CD8-positive, alpha-beta memory T cell (primary cell): ENCODE results near the gene GPR37L1. TPM values are rescaled to one million over a fixed set of nuclear protein-coding genes. Genes with fewer than 3 reads are reported as not detected.

Experiments used
- CTCF ChIA-PET: fragments of 350-600 bp; sonication (Branson Sonifier 250); formaldehyde crosslinking; loops from one replicate; lab custom pipeline; 2021; ENCODE audit warnings: antibody characterized with exemption; lab: Charles Lee
- POLR2A ChIA-PET: fragments of 350-600 bp; sonication (Branson Sonifier 250); formaldehyde crosslinking; loops from one replicate; lab custom pipeline; 2021; ENCODE audit warnings: antibody characterized with exemption; lab: Charles Lee
- DNase-seq, 5 donors: peaks; one replicate each; pipeline versions ENCODE4 v3.0.0 to v3.0.0-alpha.2; 2020 to 2022; ENCODE audit warnings: mixed read lengths in 1 of 5
- H3K27ac ChIP-seq: one replicate; pipeline ENCODE4 v1.7.0; 2013; ENCODE audit warnings: low read depth, mild to moderate bottlenecking, low read length, moderate library complexity
- H3K27me3 ChIP-seq: 2 replicates; pipeline ENCODE4 v1.7.0; 2013; ENCODE audit warnings: low read length, mild to moderate bottlenecking; ENCODE audit not compliant: insufficient read depth, poor library complexity, severe bottlenecking
- H3K36me3 ChIP-seq: 2 replicates; pipeline ENCODE4 v1.7.0; 2013; ENCODE audit warnings: mild to moderate bottlenecking, low read length, moderate library complexity; ENCODE audit not compliant: insufficient read depth
- H3K4me1 ChIP-seq: 2 replicates; pipeline ENCODE4 v1.7.0; 2013; ENCODE audit warnings: mild to moderate bottlenecking, low read length, moderate library complexity; ENCODE audit not compliant: insufficient read depth
- H3K4me3 ChIP-seq: 2 replicates; pipeline ENCODE4 v1.7.0; 2013; ENCODE audit warnings: mild to moderate bottlenecking, low read length
- H3K9me3 ChIP-seq: 2 replicates; pipeline ENCODE4 v1.7.0; 2013; ENCODE audit warnings: mild to moderate bottlenecking, low read length
- H3K27ac Mint-ChIP-seq, 8 donors: one replicate each; pipeline ENCODE4 v1.8.0; 2020 to 2021; ENCODE audit warnings: mixed read lengths in 8 of 8, mild to moderate bottlenecking in 6 of 8, inconsistent platforms in 3 of 8, moderate library complexity in 3 of 8
- H3K27me3 Mint-ChIP-seq, 2 donors: one replicate each; pipeline ENCODE4 v1.8.0; 2020 to 2021; ENCODE audit warnings: mixed read lengths in 2 of 2, mild to moderate bottlenecking in 1 of 2, moderate library complexity in 1 of 2
- H3K36me3 Mint-ChIP-seq, 3 donors: one replicate each; pipeline ENCODE4 v1.8.0; 2020 to 2021; ENCODE audit warnings: mixed read lengths in 3 of 3, inconsistent platforms in 1 of 3, mild to moderate bottlenecking in 1 of 3
- H3K4me1 Mint-ChIP-seq, 3 donors: one replicate each; pipeline ENCODE4 v1.8.0; 2020 to 2021; ENCODE audit warnings: mixed read lengths in 3 of 3, inconsistent platforms in 1 of 3, mild to moderate bottlenecking in 1 of 3
- H3K4me3 Mint-ChIP-seq, 7 donors: one replicate each; pipeline ENCODE4 v1.8.0; 2020 to 2021; ENCODE audit warnings: mixed read lengths in 7 of 7, mild to moderate bottlenecking in 6 of 7, moderate library complexity in 4 of 7, inconsistent platforms in 2 of 7
- H3K9me3 Mint-ChIP-seq, 5 donors: one replicate each; pipeline ENCODE4 v1.8.0; 2020 to 2022; ENCODE audit warnings: mixed read lengths in 5 of 5, mild to moderate bottlenecking in 3 of 5, moderate library complexity in 2 of 5, inconsistent platforms in 1 of 5
- polyA plus RNA-seq: library from polyadenylated mRNA; unstranded; fragments of 300-500 nt; fragmentation: Illumina TruSeq; gene quantifications from one replicate; pipeline ENCODE4 v1.2.3, GENCODE V29; 2021
- total RNA-seq, 2 experiments: library from RNA; stranded (reverse); gene quantifications; one replicate each; pipeline ENCODE4 v1.2.3, GENCODE V29; 2021

Gene GPR37L1
- total and polyA plus RNA-seq, 3 experiments from 2014 or later, result 0.08 TPM; not detected in 2

GRCh38 chr1:202148391-202148790 lies 25.7 kb downstream of the GPR37L1 start:
- H3K36me3 Mint-ChIP-seq, result peaks cover 4 to 70% (median 13%) of the 10 kb centered on the region in 3 donors
- peak overlapping the region in 5 of 8 donors; percentile 32 to 87 (median 80) for H3K27ac Mint-ChIP-seq
- Histone ChIP-seq H3K36me3 (peaks cover 48% of the 10 kb centered on the region), H3K27me3 (no peaks in the 10 kb centered on the region), H3K9me3 (no peaks in the 10 kb centered on the region), H3K4me3 (no peak overlapping the region), H3K27ac (no peak overlapping the region), H3K4me1 (peaks cover 8% of the 10 kb centered on the region)
- peaks cover 13 to 25% (median 16%) of the 10 kb centered on the region in 3 donors for H3K4me1 Mint-ChIP-seq
- no peaks in the 10 kb centered on the region for H3K9me3 Mint-ChIP-seq
- DNase-seq, result no peak
- H3K27me3 Mint-ChIP-seq, result peaks cover 0 to 1% of the 10 kb centered on the region in 2 donors
- H3K4me3 Mint-ChIP-seq, result peak overlapping the region in 1 of 7 donors; percentile 77
- POLR2A ChIA-PET, result interaction anchor here (1.2 kb wide), 1 partner anchor 14 kb away, joined by 3 read pairs; no protein-coding TSS in a partner anchor
- CTCF ChIA-PET, result interaction anchor here (5.6 kb wide), 1 partner anchor 13 kb away, joined by 33 read pairs; no protein-coding TSS in a partner anchor

DNA sequence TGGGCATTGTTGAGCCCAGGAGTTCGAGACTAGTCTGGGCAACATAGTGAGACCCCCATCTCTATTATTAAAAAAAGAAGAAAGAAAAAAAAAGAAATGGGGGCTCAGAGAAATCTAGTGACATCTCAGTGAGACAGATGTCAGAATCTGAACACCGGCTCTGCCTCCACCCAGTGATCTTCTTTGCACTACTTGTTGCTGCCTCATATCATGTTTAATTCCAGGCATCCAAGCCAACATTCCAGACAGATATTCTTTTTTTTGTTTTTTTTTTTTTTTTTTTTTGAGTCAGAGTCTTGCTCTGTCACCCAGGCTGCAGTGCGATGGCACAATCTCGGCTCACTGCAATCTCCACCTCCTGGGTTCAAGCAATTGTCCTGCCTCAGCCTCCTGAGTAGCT lies 26.8 kb downstream of the GPR37L1 start:
- peak overlapping the region in 3 of 8 donors; percentile 3 to 87 (median 9) for H3K27ac Mint-ChIP-seq
- peaks cover 0 to 1% of the 10 kb centered on the region in 2 donors for H3K27me3 Mint-ChIP-seq
- no peaks in the 10 kb centered on the region for H3K27me3 ChIP-seq
- H3K4me1 Mint-ChIP-seq, result peaks cover 14 to 27% (median 19%) of the 10 kb centered on the region in 3 donors
- ChIA-PET CTCF (interaction anchor here (1.2 kb wide), 1 partner anchor 40 kb away, joined by 5 read pairs; no protein-coding TSS in a partner anchor), POLR2A (no interaction called here)
- H3K9me3 ChIP-seq, result no peaks in the 10 kb centered on the region
- H3K9me3 Mint-ChIP-seq, result no peaks in the 10 kb centered on the region
- peaks cover 7% of the 10 kb centered on the region for H3K4me1 ChIP-seq
- no peak for DNase-seq
- H3K4me3 ChIP-seq, result no peak overlapping the region
- H3K36me3 Mint-ChIP-seq, result peaks cover 5 to 76% (median 17%) of the 10 kb centered on the region in 3 donors
- no peak overlapping the region for H3K27ac ChIP-seq
- no peak overlapping the region for H3K4me3 Mint-ChIP-seq
- H3K36me3 ChIP-seq, result peaks cover 60% of the 10 kb centered on the region

DNA sequence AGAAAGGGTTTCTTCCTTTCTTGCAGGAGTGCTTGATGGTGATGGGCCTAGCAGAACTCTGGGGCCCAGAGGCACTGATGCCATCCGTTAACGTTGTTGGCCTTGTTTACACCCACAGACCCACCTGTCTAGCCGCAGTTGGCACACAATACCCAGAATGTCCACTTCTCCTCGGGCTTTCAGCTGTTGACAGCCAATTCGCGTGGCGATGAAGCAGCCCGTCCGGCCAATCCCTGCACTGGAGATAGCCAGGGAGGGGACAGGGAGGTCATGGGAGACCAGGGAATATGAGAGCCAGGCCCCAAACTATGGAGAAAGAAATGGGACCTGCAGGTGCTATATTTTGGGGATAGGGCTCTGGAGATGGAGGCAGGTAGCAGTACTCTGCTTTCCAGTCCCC lies 27.5 kb downstream of the GPR37L1 start:
- ChIA-PET POLR2A (no interaction called here), CTCF (interaction anchor here (0.6 to 1.2 kb wide), 2 partner anchors 10 to 39 kb away, joined by 3 to 5 read pairs; partner anchors contain the start of gene PTPN7)
- Histone ChIP-seq H3K4me1 (peaks cover 8% of the 10 kb centered on the region), H3K36me3 (peaks cover 65% of the 10 kb centered on the region), H3K9me3 (no peaks in the 10 kb centered on the region), H3K27ac (no peak overlapping the region), H3K4me3 (no peak overlapping the region), H3K27me3 (no peaks in the 10 kb centered on the region)
- H3K36me3 Mint-ChIP-seq, result peaks cover 8 to 80% (median 23%) of the 10 kb centered on the region in 3 donors
- no peak for DNase-seq
- peaks cover 19 to 30% (median 22%) of the 10 kb centered on the region in 3 donors for H3K4me1 Mint-ChIP-seq
- no peaks in the 10 kb centered on the region for H3K9me3 Mint-ChIP-seq
- no peak overlapping the region for H3K4me3 Mint-ChIP-seq
- peak overlapping the region in 4 of 8 donors; percentile 48 to 85 (median 72) for H3K27ac Mint-ChIP-seq
- H3K27me3 Mint-ChIP-seq, result peaks cover 0 to 1% of the 10 kb centered on the region in 2 donors

- no peak overlapping the region for H3K4me3 ChIP-seq
- peaks cover 69% of the 10 kb centered on the region for H3K36me3 ChIP-seq
- DNase-seq, result no peak
- H3K4me1 Mint-ChIP-seq, result peaks cover 19 to 30% (median 22%) of the 10 kb centered on the region in 3 donors
- ChIA-PET POLR2A (no interaction called here), CTCF (interaction anchor here (0.6 to 2.1 kb wide), 4 partner anchors 9 to 38 kb away, joined by 3 to 8 read pairs (median 4); partner anchors contain the start of gene PTPN7)
- peaks cover 0 to 1% of the 10 kb centered on the region in 2 donors for H3K27me3 Mint-ChIP-seq
- peak overlapping the region in 6 of 8 donors; percentile 48 to 90 (median 64) for H3K27ac Mint-ChIP-seq
- no peaks in the 10 kb centered on the region for H3K9me3 ChIP-seq
- H3K27ac ChIP-seq, result no peak overlapping the region
- peaks cover 8% of the 10 kb centered on the region for H3K4me1 ChIP-seq
- H3K27me3 ChIP-seq, result no peaks in the 10 kb centered on the region
- H3K4me3 Mint-ChIP-seq, result peak overlapping the region in 2 of 7 donors; percentile 54 to 68
- peaks cover 8 to 81% (median 25%) of the 10 kb centered on the region in 3 donors for H3K36me3 Mint-ChIP-seq
- H3K9me3 Mint-ChIP-seq, result no peaks in the 10 kb centered on the region
Measured at GRCh38 chr1:202150602-202151001, 27.9 kb downstream of the GPR37L1 start.

DNA sequence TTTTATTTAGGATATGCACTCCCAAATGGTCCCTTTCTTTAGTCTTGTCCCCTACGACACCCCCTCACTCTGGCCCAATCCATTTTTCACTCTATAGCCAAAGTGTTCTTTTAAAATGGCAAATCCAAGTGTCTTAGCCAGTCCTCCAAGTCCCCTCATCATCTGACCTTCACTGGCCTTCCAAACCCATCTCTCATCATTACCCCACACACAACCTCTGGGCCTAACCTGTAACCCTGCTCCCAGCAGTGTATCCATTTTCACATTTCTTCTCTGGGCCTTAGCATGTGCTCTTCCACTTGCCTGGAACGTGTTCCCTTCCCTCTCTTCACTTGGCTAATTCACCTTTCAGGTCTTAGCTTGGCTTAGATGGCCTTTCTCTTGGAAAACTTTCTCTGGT lies 28.3 kb downstream of the GPR37L1 start:
- H3K27ac Mint-ChIP-seq, result peak overlapping the region; percentile 0 to 90 (median 64)
- H3K27ac ChIP-seq, result no peak overlapping the region
- CTCF ChIA-PET, result interaction anchor here (1.0 to 2.1 kb wide), 3 partner anchors 9 to 42 kb away, joined by 3 to 8 read pairs (median 6); partner anchors contain the start of gene PTPN7

DNA sequence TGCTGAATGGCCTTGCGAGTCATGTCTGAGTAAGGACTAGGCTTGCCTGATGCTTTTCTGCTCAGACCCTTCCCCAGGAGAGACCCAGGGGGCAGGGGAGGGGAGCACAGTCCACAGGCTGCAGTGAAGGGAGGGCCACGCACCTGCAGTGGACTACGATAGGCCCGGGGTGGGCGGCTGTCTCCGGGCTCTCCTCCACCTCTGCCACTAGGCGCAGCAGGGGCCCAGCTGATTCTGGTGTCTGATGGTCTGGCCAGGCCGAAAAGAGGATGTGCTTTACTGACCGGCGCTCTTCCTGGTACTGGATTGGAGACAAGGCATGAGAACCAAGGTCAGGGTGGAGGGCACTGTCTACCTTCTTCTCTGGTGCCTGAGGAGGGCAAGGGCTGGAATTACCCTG lies 29.7 kb downstream of the GPR37L1 start:
- Mint-ChIP-seq H3K4me1 (peaks cover 28 to 40% (median 34%) of the 10 kb centered on the region in 3 donors), H3K4me3 (no peak overlapping the region), H3K27me3 (peaks cover 0 to 1% of the 10 kb centered on the region in 2 donors), H3K9me3 (no peaks in the 10 kb centered on the region), H3K36me3 (peaks cover 8 to 91% (median 32%) of the 10 kb centered on the region in 3 donors), H3K27ac (peak overlapping the region in 3 of 8 donors; percentile 21 to 68 (median 36))
- Histone ChIP-seq H3K4me3 (no peak overlapping the region), H3K36me3 (peaks cover 78% of the 10 kb centered on the region), H3K27ac (no peak overlapping the region), H3K27me3 (no peaks in the 10 kb centered on the region), H3K9me3 (no peaks in the 10 kb centered on the region), H3K4me1 (peaks cover 22% of the 10 kb centered on the region)
- CTCF ChIA-PET, result interaction anchor here (1.9 to 2.1 kb wide), 2 partner anchors 8 to 40 kb away, joined by 6 to 8 read pairs; partner anchors contain the start of gene PTPN7
- DNase-seq, result no peak
- POLR2A ChIA-PET, result no interaction called here

More for the DNA sequence above, 28.3 kb downstream of the GPR37L1 start:
- H3K4me3 ChIP-seq, result no peak overlapping the region
- POLR2A ChIA-PET, result no interaction called here
- Mint-ChIP-seq H3K9me3 (no peaks in the 10 kb centered on the region), H3K27me3 (peaks cover 0 to 1% of the 10 kb centered on the region in 2 donors), H3K4me3 (peak overlapping the region in 1 of 7 donors; percentile 54), H3K4me1 (peaks cover 21 to 33% (median 23%) of the 10 kb centered on the region in 3 donors), H3K36me3 (peaks cover 8 to 84% (median 28%) of the 10 kb centered on the region in 3 donors)
- H3K9me3 ChIP-seq, result no peaks in the 10 kb centered on the region
- DNase-seq, result no peak
- H3K4me1 ChIP-seq, result peaks cover 12% of the 10 kb centered on the region
- H3K27me3 ChIP-seq, result no peaks in the 10 kb centered on the region
- H3K36me3 ChIP-seq, result peaks cover 69% of the 10 kb centered on the region

DNA sequence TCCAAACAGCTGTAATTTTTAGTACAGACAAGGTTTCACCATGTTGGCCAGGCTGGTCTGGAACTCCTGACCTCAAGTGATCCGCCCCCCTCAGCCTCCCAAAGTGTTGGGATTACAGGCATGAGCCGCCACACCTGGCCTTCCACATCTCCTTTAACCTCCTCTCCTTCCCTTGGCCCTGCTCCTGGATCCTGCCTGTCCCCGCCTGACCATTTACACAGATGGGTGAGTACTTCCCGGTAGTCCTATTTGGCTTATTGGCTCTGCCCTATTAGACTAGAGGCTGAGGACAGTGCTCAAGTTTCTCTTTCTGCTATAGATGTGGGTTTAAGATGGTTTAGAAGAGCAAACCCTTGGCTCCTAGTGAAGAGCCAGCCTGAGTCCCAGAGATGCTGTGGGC lies 30.6 kb downstream of the GPR37L1 start:
- H3K36me3 ChIP-seq, result peaks cover 79% of the 10 kb centered on the region
- ChIA-PET CTCF (interaction anchor here (0.7 to 3.3 kb wide), 4 partner anchors 9 to 39 kb away, joined by 3 to 22 read pairs (median 13); no protein-coding TSS in a partner anchor), POLR2A (interaction anchor here (1.0 kb wide), 1 partner anchor 30 kb away, joined by 3 read pairs; no protein-coding TSS in a partner anchor)
- no peak overlapping the region for H3K4me3 ChIP-seq
- H3K9me3 ChIP-seq, result no peaks in the 10 kb centered on the region
- Mint-ChIP-seq H3K4me1 (peaks cover 35 to 49% (median 43%) of the 10 kb centered on the region in 3 donors), H3K4me3 (no peak overlapping the region), H3K9me3 (no peaks in the 10 kb centered on the region), H3K36me3 (peaks cover 4 to 89% (median 31%) of the 10 kb centered on the region in 3 donors), H3K27ac (peak overlapping the region in 7 of 8 donors; percentile 27 to 96 (median 77)), H3K27me3 (peaks cover 0 to 1% of the 10 kb centered on the region in 2 donors)
- DNase-seq, result no peak
- H3K27me3 ChIP-seq, result no peaks in the 10 kb centered on the region
- H3K4me1 ChIP-seq, result peaks cover 31% of the 10 kb centered on the region
- H3K27ac ChIP-seq, result no peak overlapping the region
